ENCODE measurements around the gene TRPV2.

DNA sequence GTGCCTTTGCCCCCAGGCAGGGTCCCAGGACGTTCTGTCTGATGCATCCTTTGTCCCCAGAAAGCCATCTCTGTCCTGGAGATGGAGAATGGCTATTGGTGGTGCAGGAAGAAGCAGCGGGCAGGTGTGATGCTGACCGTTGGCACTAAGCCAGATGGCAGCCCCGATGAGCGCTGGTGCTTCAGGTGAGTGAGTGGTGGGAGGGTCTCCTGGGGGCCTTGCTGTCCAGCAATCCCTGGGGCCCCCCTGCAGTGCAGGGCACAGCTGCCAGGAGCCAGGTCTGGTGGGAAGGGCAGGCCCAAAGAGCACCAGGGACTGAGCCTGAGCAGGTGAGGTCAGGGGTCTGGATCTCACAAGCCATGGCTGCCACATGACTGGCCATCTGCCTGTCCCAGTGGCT, 18.1 kb downstream of the TRPV2 start:
- TF ChIP-seq, protein P1, sequence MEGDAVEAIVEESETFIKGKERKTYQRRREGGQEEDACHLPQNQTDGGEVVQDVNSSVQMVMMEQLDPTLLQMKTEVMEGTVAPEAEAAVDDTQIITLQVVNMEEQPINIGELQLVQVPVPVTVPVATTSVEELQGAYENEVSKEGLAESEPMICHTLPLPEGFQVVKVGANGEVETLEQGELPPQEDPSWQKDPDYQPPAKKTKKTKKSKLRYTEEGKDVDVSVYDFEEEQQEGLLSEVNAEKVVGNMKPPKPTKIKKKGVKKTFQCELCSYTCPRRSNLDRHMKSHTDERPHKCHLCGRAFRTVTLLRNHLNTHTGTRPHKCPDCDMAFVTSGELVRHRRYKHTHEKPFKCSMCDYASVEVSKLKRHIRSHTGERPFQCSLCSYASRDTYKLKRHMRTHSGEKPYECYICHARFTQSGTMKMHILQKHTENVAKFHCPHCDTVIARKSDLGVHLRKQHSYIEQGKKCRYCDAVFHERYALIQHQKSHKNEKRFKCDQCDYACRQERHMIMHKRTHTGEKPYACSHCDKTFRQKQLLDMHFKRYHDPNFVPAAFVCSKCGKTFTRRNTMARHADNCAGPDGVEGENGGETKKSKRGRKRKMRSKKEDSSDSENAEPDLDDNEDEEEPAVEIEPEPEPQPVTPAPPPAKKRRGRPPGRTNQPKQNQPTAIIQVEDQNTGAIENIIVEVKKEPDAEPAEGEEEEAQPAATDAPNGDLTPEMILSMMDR (IDR thresholded peaks at IDR 0.05) = no peak
- TF ChIP-seq POLR2A (IDR thresholded peaks at IDR 0.05) = no peak
